ENCODE data around the gene C1QTNF2. TPM values are rescaled to one million over a fixed set of nuclear protein-coding genes. Genes with fewer than 3 reads are reported as not detected.
"Not testable (repeated sequence)": the region's sequence is repeated elsewhere in the genome, so short reads cannot be mapped to it uniquely, and the experiment has no call there.

Gene C1QTNF2
- total RNA-seq, 1 donor from 2014 or later: not detected

- ATAC-seq: no peak
- DNase-seq (ENCODE audit: low spot score): no peak
Measured at GRCh38 chr5:160348080-160348479, 22.3 kb downstream of the C1QTNF2 start.

- no peak for ATAC-seq
- no peak for DNase-seq (ENCODE audit: low spot score)
Measured at GRCh38 chr5:160347448-160347847, 23.0 kb downstream of the C1QTNF2 start.

- ATAC-seq (no peak), DNase-seq (ENCODE audit: low spot score) (no peak)
Measured at GRCh38 chr5:160342413-160342941, 27.9 kb downstream of the C1QTNF2 start.

- no peak for DNase-seq (ENCODE audit: low spot score)
- ATAC-seq: no peak
Measured at GRCh38 chr5:160341309-160341870, 29.0 kb downstream of the C1QTNF2 start.

GRCh38 chr5:160340513-160340912, 29.9 kb downstream of the C1QTNF2 start:
- not testable (repeated sequence) for ATAC-seq; DNase-seq (ENCODE audit: low spot score)

GRCh38 chr5:160339406-160340130, 30.9 kb downstream of the C1QTNF2 start:
- DNase-seq (ENCODE audit: low spot score) (no peak), ATAC-seq (no peak)

GRCh38 chr5:160334716-160335115, 35.7 kb downstream of the C1QTNF2 start:
- not testable (repeated sequence) for ATAC-seq; DNase-seq (ENCODE audit: low spot score)

- no peak for DNase-seq (ENCODE audit: low spot score)
- no peak for ATAC-seq
Measured at GRCh38 chr5:160333721-160334120, 36.7 kb downstream of the C1QTNF2 start.

GRCh38 chr5:160330212-160330611, 40.2 kb downstream of the C1QTNF2 start:
- no peak for DNase-seq (ENCODE audit: low spot score)
- no peak for ATAC-seq

GRCh38 chr5:160327818-160328217, 42.6 kb downstream of the C1QTNF2 start:
- DNase-seq (ENCODE audit: low spot score) (no peak), ATAC-seq (no peak)

GRCh38 chr5:160326981-160327380, 43.4 kb downstream of the C1QTNF2 start:
- ATAC-seq: no peak
- no peak for DNase-seq (ENCODE audit: low spot score)

- DNase-seq (ENCODE audit: low spot score) (no peak), ATAC-seq (no peak)
Measured at GRCh38 chr5:160325716-160326115, 44.7 kb downstream of the C1QTNF2 start.

GRCh38 chr5:160324886-160325285, 45.5 kb downstream of the C1QTNF2 start:
- ATAC-seq: no peak
- no peak for DNase-seq (ENCODE audit: low spot score)

GRCh38 chr5:160318409-160318808, 52.0 kb downstream of the C1QTNF2 start:
- ATAC-seq: no peak

GRCh38 chr5:160317434-160317833, 53.0 kb downstream of the C1QTNF2 start:
- DNase-seq (ENCODE audit: low spot score) (no peak), ATAC-seq (no peak)

More at GRCh38 chr5:160318409-160318808, 52.0 kb downstream of the C1QTNF2 start:
- no peak for DNase-seq (ENCODE audit: low spot score)

GRCh38 chr5:160315968-160316367, 54.5 kb downstream of the C1QTNF2 start:
- peak; percentile 53 for ATAC-seq

GRCh38 chr5:160312960-160313727, 57.3 kb downstream of the C1QTNF2 start:
- no peak for ATAC-seq

More at GRCh38 chr5:160315968-160316367, 54.5 kb downstream of the C1QTNF2 start:
- DNase-seq (ENCODE audit: low spot score): no peak

GRCh38 chr5:160312134-160312959, 58.1 kb downstream of the C1QTNF2 start, which contains the start of gene CCNJL:
CCNJL (minus strand) TSS chr5:160312564; CDS start chr5:160311923, 641 bp downstream.
- ATAC-seq: peak; percentile 76
- DNase-seq (ENCODE audit: low spot score): no peak

More at GRCh38 chr5:160312960-160313727, 57.3 kb downstream of the C1QTNF2 start:
- no peak for DNase-seq (ENCODE audit: low spot score)

GRCh38 chr5:160311491-160312133, 58.8 kb downstream of the C1QTNF2 start:
- ATAC-seq: peak; percentile 38
- no peak for DNase-seq (ENCODE audit: low spot score)

Data from left lobe of liver (tissue), 2 donors.